Renal pelvis (tissue), 4 donors: ENCODE results near the gene CNBP. TPM values are rescaled to one million over a fixed set of nuclear protein-coding genes. Genes with fewer than 3 reads are reported as not detected.
"Not testable (repeated sequence)": the region's sequence is repeated elsewhere in the genome, so short reads cannot be mapped to it uniquely, and the experiment has no call there.

Source experiments
- DNase-seq: peaks from one replicate; pipeline ENCODE4 v3.0.0-alpha.2; 2013
- polyA plus RNA-seq, 3 donors: library from polyadenylated mRNA; unstranded; fragments of 120-200 nt; gene quantifications; one replicate each; pipeline ENCODE4 v1.2.1, GENCODE V29; 2013; ENCODE audit not compliant: insufficient read length in 3 of 3

The CNBP gene
- polyA plus RNA-seq, 3 donors: 355 to 394 (median 370) TPM

- DNase-seq: no peak
Measured at GRCh38 chr3:129205109-129205832, 21.6 kb upstream of the CNBP start.

- no peak for DNase-seq
Measured at GRCh38 chr3:129204473-129204872, 20.8 kb upstream of the CNBP start.

- no peak for DNase-seq
Measured at GRCh38 chr3:129199366-129199765, 15.7 kb upstream of the CNBP start.

GRCh38 chr3:129197321-129197720, 13.6 kb upstream of the CNBP start:
- no peak for DNase-seq

- DNase-seq: no peak
Measured at GRCh38 chr3:129196601-129197000, 12.9 kb upstream of the CNBP start.

GRCh38 chr3:129195731-129196256, 12.1 kb upstream of the CNBP start:
- no peak for DNase-seq

- not testable (repeated sequence) for DNase-seq
Measured at GRCh38 chr3:129189793-129190192, 6.1 kb upstream of the CNBP start.

- no peak for DNase-seq
Measured at GRCh38 chr3:129187857-129188256, 4.2 kb upstream of the CNBP start.

- DNase-seq: no peak
Measured at GRCh38 chr3:129185783-129186182, 2.1 kb upstream of the CNBP start.

- not testable (repeated sequence) for DNase-seq
Measured at GRCh38 chr3:129184784-129185542, 1.3 kb upstream of the CNBP start.

GRCh38 chr3:129184396-129184657, 631 bp upstream of the CNBP start:
- DNase-seq: peak; percentile 41

- peak; percentile 12 for DNase-seq
Measured at GRCh38 chr3:129182390-129183185, 1.1 kb downstream of the CNBP start.

- no peak for DNase-seq
Measured at GRCh38 chr3:129181819-129182218, 1.9 kb downstream of the CNBP start.

- no peak for DNase-seq
Measured at GRCh38 chr3:129180461-129180860, 3.2 kb downstream of the CNBP start.

- DNase-seq: no peak
Measured at GRCh38 chr3:129176051-129176450, 7.6 kb downstream of the CNBP start.

GRCh38 chr3:129173725-129174124, 10.0 kb downstream of the CNBP start:
- no peak for DNase-seq

GRCh38 chr3:129173206-129173605, 10.5 kb downstream of the CNBP start:
- DNase-seq: no peak

GRCh38 chr3:129166579-129167332, 16.9 kb downstream of the CNBP start:
- DNase-seq: no peak

GRCh38 chr3:129165594-129165993, 18.1 kb downstream of the CNBP start:
- not testable (repeated sequence) for DNase-seq

- DNase-seq: no peak
Measured at GRCh38 chr3:129164500-129164899, 19.2 kb downstream of the CNBP start.

- no peak for DNase-seq
Measured at GRCh38 chr3:129162729-129163579, 20.7 kb downstream of the CNBP start.
